Ascending aorta (tissue), 2 donors: ENCODE measurements around the gene CCL23. TPM values are rescaled to one million over a fixed set of nuclear protein-coding genes. Genes with fewer than 3 reads are reported as not detected.

Source experiments
- DNase-seq, 2 donors: peaks; one replicate each; pipeline ENCODE4 v3.0.0-alpha.2; 2019; ENCODE audit warnings: low spot score in 2 of 2
- H3K27ac ChIP-seq, 2 donors: fragments of 200-600 bp; sonication (generic); one replicate each; pipeline ENCODE4 v1.5.1; 2016 to 2017; ENCODE audit warnings: mild to moderate bottlenecking in 1 of 2
- H3K27me3 ChIP-seq: fragments of 200-600 bp; sonication (generic); one replicate; pipeline ENCODE4 v1.5.1; 2017
- H3K36me3 ChIP-seq, 2 donors: fragments of 200-600 bp; sonication (generic); one replicate each; pipeline ENCODE4 v1.5.1; 2016
- H3K4me1 ChIP-seq, 2 donors: fragments of 200-600 bp; sonication (generic); one replicate each; pipeline ENCODE4 v1.5.1; 2016 to 2017; ENCODE audit warnings: mild to moderate bottlenecking in 1 of 2
- H3K4me3 ChIP-seq, 2 donors: fragments of 200-600 bp; sonication (generic); one replicate each; pipeline ENCODE4 v1.5.1; 2016 to 2017; ENCODE audit warnings: mild to moderate bottlenecking in 1 of 2
- H3K9me3 ChIP-seq, 2 donors: fragments of 200-600 bp; sonication (generic); one replicate each; pipeline ENCODE4 v1.5.1; 2016
- CTCF ChIP-seq, 3 experiments: fragments of 200-600 bp in 2 of 3; fragments of 450-650 bp in 1 of 3; sonication (generic) in 2 of 3; IDR thresholded peaks; one replicate each; pipeline ENCODE4 v1.5.1; 2016 to 2019; ENCODE audit warnings: antibody characterized with exemption in 3 of 3, mild to moderate bottlenecking in 1 of 3, moderate library complexity in 1 of 3
- intact Hi-C: fragments of 100-400 bp; cut with DNase I; formaldehyde crosslinking; loops from one replicate; pipeline ENCODE4 v1.15.1; 2023
- total RNA-seq: library from RNA; depleted of rRNA; stranded (reverse); fragments of >200 nt; gene quantifications from one replicate; pipeline ENCODE4 v1.1.0, GENCODE V29; 2016

The CCL23 gene
- total RNA-seq, 1 donor from 2014 or later: 29.7 TPM

- intact Hi-C loops: no loop called here
- peak in 1 of 2 donors; percentile 25 for DNase-seq
- no peak for TF ChIP-seq CTCF (IDR thresholded peaks at IDR 0.05)
Observed at GRCh38 chr17:36002631-36003030, 15.1 kb downstream of the CCL23 start.

GRCh38 chr17:36001862-36002603 lies 15.7 kb downstream of the CCL23 start:
- no peak overlapping the region for H3K27ac ChIP-seq
- intact Hi-C loops: no loop called here
- H3K36me3 ChIP-seq: no peaks in the 10 kb centered on the region

More at GRCh38 chr17:36002631-36003030, 15.1 kb downstream of the CCL23 start:
- Histone ChIP-seq H3K36me3 (no peaks in the 10 kb centered on the region), H3K4me3 (no peak overlapping the region), H3K27me3 (no peaks in the 10 kb centered on the region), H3K9me3 (no peaks in the 10 kb centered on the region), H3K27ac (no peak overlapping the region), H3K4me1 (no peaks in the 10 kb centered on the region)

GRCh38 chr17:36001110-36001771 lies 16.5 kb downstream of the CCL23 start, which contains the start of gene CCL15:
Gene CCL15, minus strand, starts transcription at chr17:36001553. Its CDS starts 61 bp downstream, at chr17:36001492.
- peak in 1 of 2 donors; percentile 16 for DNase-seq
- no peak within 1 kb of the TSS for H3K4me3 ChIP-seq
- H3K9me3 ChIP-seq: no peaks in the 10 kb centered on the region
- H3K36me3 ChIP-seq: no peaks in the 10 kb centered on the region
- intact Hi-C loops: no loop called here
- TF ChIP-seq CTCF (IDR thresholded peaks at IDR 0.05): no peak
- no peaks in the 10 kb centered on the region for H3K4me1 ChIP-seq
- no peak within 1 kb of the TSS for H3K27ac ChIP-seq
- no peaks in the 10 kb centered on the region for H3K27me3 ChIP-seq

More at GRCh38 chr17:36001862-36002603, 15.7 kb downstream of the CCL23 start:
- H3K27me3 ChIP-seq: no peaks in the 10 kb centered on the region
- no peaks in the 10 kb centered on the region for H3K9me3 ChIP-seq
- DNase-seq: peak in 1 of 2 donors; percentile 38
- H3K4me3 ChIP-seq: no peak overlapping the region
- no peaks in the 10 kb centered on the region for H3K4me1 ChIP-seq
- no peak for TF ChIP-seq CTCF (IDR thresholded peaks at IDR 0.05)

- intact Hi-C loops: no loop called here
- Histone ChIP-seq H3K4me1 (no peaks in the 10 kb centered on the region), H3K36me3 (no peaks in the 10 kb centered on the region), H3K27ac (no peak overlapping the region), H3K4me3 (no peak overlapping the region), H3K9me3 (no peaks in the 10 kb centered on the region), H3K27me3 (no peaks in the 10 kb centered on the region)
- peak in 1 of 2 donors; percentile 13 for DNase-seq
- no peak for TF ChIP-seq CTCF (IDR thresholded peaks at IDR 0.05)
Observed at GRCh38 chr17:36000732-36001109, 17.1 kb downstream of the CCL23 start.

GRCh38 chr17:35998756-35999155 lies 19.0 kb downstream of the CCL23 start:
- no peak for TF ChIP-seq CTCF (IDR thresholded peaks at IDR 0.05)

More at GRCh38 chr17:35998756-35999155, 19.0 kb downstream of the CCL23 start:
- intact Hi-C loops: no loop called here
- Histone ChIP-seq H3K27me3 (no peaks in the 10 kb centered on the region), H3K4me3 (no peak overlapping the region), H3K9me3 (no peaks in the 10 kb centered on the region), H3K4me1 (no peaks in the 10 kb centered on the region), H3K27ac (no peak overlapping the region), H3K36me3 (no peaks in the 10 kb centered on the region)
- DNase-seq: peak in 1 of 2 donors; percentile 12
